PC-9 (cell line): Measurements from ENCODE around the gene OR7A17. TPM values are rescaled to one million over a fixed set of nuclear protein-coding genes. Genes with fewer than 3 reads are reported as not detected.

Source experiments
- BruUV-seq: library from RNA; stranded (reverse); fragments of 400-500 nt; replicated peaks from 2 replicates; lab custom pipeline; 2021; lab: Mats Ljungman, UMichigan
- CTCF ChIA-PET: fragments of 300-600 bp; sonication (Branson Sonifier 250); formaldehyde crosslinking; loops from one replicate; lab custom pipeline; 2022; ENCODE audit warnings: antibody characterized with exemption; lab: Charles Lee
- POLR2A ChIA-PET: fragments of 300-600 bp; sonication (Branson Sonifier 250); formaldehyde crosslinking; loops from one replicate; lab custom pipeline; 2022; ENCODE audit warnings: antibody characterized with exemption; ENCODE audit not compliant: unreplicated experiment; lab: Charles Lee
- DNase-seq, 2 experiments: peaks; one replicate each; pipeline versions ENCODE4 v3.0.0 to v3.0.0-alpha.2; 2015 to 2022; ENCODE audit warnings: mixed read lengths in 1 of 2
- H2AFZ ChIP-seq: fragments of 200-600 bp; sonication (generic); 2 replicates; pipeline ENCODE4 v1.8.1; 2017; ENCODE audit warnings: antibody characterized with exemption
- H3F3A ChIP-seq: fragments of 200-600 bp; sonication (generic); 2 replicates; pipeline ENCODE4 v1.8.1; 2017; ENCODE audit warnings: antibody characterized with exemption, mild to moderate bottlenecking, low read depth; ENCODE audit not compliant: insufficient read depth
- H3K27ac ChIP-seq: fragments of 200-600 bp; sonication (generic); 2 replicates; pipeline ENCODE4 v1.6.1; 2016; ENCODE audit warnings: mixed run types
- H3K27me3 ChIP-seq: fragments of 200-600 bp; sonication (generic); 2 replicates; pipeline ENCODE4 v1.6.1; 2016; ENCODE audit warnings: low read depth, mixed run types; ENCODE audit not compliant: insufficient read depth
- H3K36me3 ChIP-seq: fragments of 200-600 bp; sonication (generic); 2 replicates; pipeline ENCODE4 v1.6.1; 2016; ENCODE audit warnings: low read depth, mixed run types
- H3K4me1 ChIP-seq: fragments of 200-600 bp; sonication (generic); replicated peaks from 2 replicates; pipeline ENCODE4 v1.6.1; 2016; ENCODE audit warnings: mixed run types; ENCODE audit not compliant: insufficient read depth
- H3K4me2 ChIP-seq: fragments of 200-600 bp; sonication (generic); 2 replicates; pipeline ENCODE4 v1.6.1; 2017; ENCODE audit warnings: mixed run types
- H3K4me3 ChIP-seq: fragments of 200-600 bp; sonication (generic); 2 replicates; pipeline ENCODE4 v1.6.1; 2016; ENCODE audit warnings: mixed run types
- H3K79me2 ChIP-seq: fragments of 200-600 bp; sonication (generic); 2 replicates; pipeline ENCODE4 v1.6.1; 2017; ENCODE audit warnings: low read depth, mixed run types
- H3K9me2 ChIP-seq: fragments of 200-600 bp; sonication (generic); 2 replicates; pipeline ENCODE4 v1.8.1; 2017; ENCODE audit warnings: mild to moderate bottlenecking; ENCODE audit not compliant: insufficient read depth
- H3K9me3 ChIP-seq: fragments of 200-600 bp; sonication (generic); 2 replicates; pipeline ENCODE4 v1.8.1; 2016; ENCODE audit warnings: low read depth; ENCODE audit not compliant: insufficient read depth
- H4K20me1 ChIP-seq: fragments of 200-600 bp; sonication (generic); 2 replicates; pipeline ENCODE4 v1.8.1; 2017; ENCODE audit not compliant: insufficient read depth
- EZH2 ChIP-seq: fragments of 200-600 bp; sonication (generic); IDR thresholded peaks from 2 replicates; pipeline ENCODE4 v1.8.0; 2017; ENCODE audit warnings: antibody characterized with exemption, low read depth
- intact Hi-C: fragments of 100-400 bp; cut with micrococcal nuclease; formaldehyde crosslinking; loops from one replicate; pipeline ENCODE4 v1.10.0; 2022; ENCODE audit not compliant: unreplicated experiment
- total RNA-seq: library from RNA; stranded (reverse); gene quantifications from 2 replicates; pipeline ENCODE4 v1.2.3, GENCODE V29; 2021
- TF ChIP-seq, protein P1 (sequence below): fragments of 200-600 bp; sonication (generic); conservative IDR thresholded peaks from 2 replicates; pipeline ENCODE4 v1.6.1; 2017; ENCODE audit warnings: mixed run types, antibody characterized with exemption, mild to moderate bottlenecking, moderate library complexity

The OR7A17 gene
- total RNA-seq, 1 experiment from 2014 or later, result not detected

DNA sequence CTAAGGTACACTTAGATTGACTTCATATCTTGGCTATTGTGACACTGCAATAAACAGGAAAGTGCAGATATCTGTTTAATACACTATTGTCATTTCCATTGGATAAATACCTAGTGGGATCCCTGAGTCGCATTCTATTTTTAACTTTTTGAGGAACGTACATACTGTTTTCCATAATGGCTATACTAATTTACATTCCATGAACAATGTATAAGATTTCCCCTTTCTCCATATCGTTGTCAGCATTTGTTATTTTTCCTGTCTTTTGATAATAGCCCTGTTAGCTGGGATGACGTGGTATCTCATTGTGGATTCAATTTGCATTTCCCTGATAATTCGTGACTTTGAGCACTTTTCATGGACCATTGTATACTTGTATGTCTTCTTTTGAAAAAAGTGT, 17.4 kb downstream of the OR7A17 start:
- Histone ChIP-seq H3K27me3 (no peaks in the 10 kb centered on the region), H2AFZ (no peak overlapping the region), H3K4me2 (no peak overlapping the region), H3K4me3 (no peak overlapping the region), H3K9me2 (no peaks in the 10 kb centered on the region; the same call in 1 of the 2 replicates), H3K27ac (no peak overlapping the region), H3K36me3 (no peaks in the 10 kb centered on the region), H3K4me1 (peaks cover 6% of the 10 kb centered on the region; the same call in 1 of the 2 replicates), H3F3A (no peaks in the 10 kb centered on the region), H4K20me1 (no peaks in the 10 kb centered on the region), H3K9me3 (no peaks in the 10 kb centered on the region), H3K79me2 (no peaks in the 10 kb centered on the region)
- POLR2A ChIA-PET, result no interaction called here
- DNase-seq, result no peak
- CTCF ChIA-PET, result no interaction called here
- no TSS peak for BruUV-seq
- TF ChIP-seq EZH2, result no peak
- TF ChIP-seq, protein P1, sequence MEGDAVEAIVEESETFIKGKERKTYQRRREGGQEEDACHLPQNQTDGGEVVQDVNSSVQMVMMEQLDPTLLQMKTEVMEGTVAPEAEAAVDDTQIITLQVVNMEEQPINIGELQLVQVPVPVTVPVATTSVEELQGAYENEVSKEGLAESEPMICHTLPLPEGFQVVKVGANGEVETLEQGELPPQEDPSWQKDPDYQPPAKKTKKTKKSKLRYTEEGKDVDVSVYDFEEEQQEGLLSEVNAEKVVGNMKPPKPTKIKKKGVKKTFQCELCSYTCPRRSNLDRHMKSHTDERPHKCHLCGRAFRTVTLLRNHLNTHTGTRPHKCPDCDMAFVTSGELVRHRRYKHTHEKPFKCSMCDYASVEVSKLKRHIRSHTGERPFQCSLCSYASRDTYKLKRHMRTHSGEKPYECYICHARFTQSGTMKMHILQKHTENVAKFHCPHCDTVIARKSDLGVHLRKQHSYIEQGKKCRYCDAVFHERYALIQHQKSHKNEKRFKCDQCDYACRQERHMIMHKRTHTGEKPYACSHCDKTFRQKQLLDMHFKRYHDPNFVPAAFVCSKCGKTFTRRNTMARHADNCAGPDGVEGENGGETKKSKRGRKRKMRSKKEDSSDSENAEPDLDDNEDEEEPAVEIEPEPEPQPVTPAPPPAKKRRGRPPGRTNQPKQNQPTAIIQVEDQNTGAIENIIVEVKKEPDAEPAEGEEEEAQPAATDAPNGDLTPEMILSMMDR, result no peak
- intact Hi-C loops, result no loop called here

DNA sequence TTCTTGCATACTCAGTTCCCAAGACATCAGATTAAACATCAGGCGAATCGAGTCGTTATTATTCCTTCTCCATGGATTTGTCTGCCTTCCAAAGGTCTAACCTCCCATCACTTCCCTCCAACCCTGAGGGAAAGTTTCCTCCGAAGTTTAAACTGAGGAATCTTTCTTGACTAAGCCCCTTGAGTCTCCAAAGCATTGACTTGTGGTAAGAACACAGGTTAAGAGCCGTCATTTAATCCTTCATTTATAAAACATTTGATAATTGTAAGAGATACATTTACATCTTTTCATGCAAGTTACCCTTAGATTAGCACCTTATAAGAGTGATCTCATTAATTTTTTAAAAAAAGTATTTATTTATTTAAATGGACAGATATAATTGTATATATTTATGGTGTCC, 37.1 kb downstream of the OR7A17 start, which contains the start of gene OR7A10:
Gene OR7A10, minus strand, starts transcription at position 101 of the 400 bp plus-strand sequence. CDS start 7,045 bp downstream, outside the sequence.
- DNase-seq, result no peak
- no peaks in the 10 kb centered on the region for H4K20me1 ChIP-seq
- no peak within 1 kb of the TSS for H2AFZ ChIP-seq
- no TSS peak for BruUV-seq
- H3K36me3 ChIP-seq, result no peaks in the 10 kb centered on the region
- H3K27me3 ChIP-seq, result peaks cover 66% of the 10 kb centered on the region
- H3K79me2 ChIP-seq, result no peaks in the 10 kb centered on the region
- no peak for TF ChIP-seq EZH2
- TF ChIP-seq, protein P1, result no peak
- intact Hi-C loops, result no loop called here
- H3K27ac ChIP-seq, result no peak within 1 kb of the TSS
- ChIA-PET CTCF (no interaction called here), POLR2A (no interaction called here)
- no peaks in the 10 kb centered on the region for H3K9me3 ChIP-seq
- no peaks in the 10 kb centered on the region for H3K9me2 ChIP-seq
- no peaks in the 10 kb centered on the region for H3K4me1 ChIP-seq
- no peak within 1 kb of the TSS for H3K4me3 ChIP-seq
- no peak within 1 kb of the TSS for H3K4me2 ChIP-seq
- no peaks in the 10 kb centered on the region for H3F3A ChIP-seq

DNA sequence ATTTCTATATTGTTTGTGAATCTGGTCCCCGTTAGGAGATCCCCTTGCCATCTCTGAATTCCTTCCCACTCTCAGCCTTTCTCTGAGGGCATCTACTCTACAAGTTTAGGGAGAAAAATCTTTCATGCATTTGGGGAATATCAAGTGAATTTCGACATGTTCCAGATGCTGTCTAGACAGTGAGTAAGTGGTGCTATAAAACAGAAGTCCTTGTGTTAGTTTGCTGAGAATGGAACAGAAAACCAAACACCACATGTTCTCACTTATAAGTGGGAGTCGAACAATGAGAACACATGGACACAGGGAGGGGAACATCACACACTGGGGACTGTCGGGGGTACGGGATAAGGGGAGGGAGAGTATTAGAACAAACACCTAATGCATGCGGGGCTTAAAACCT, 42.4 kb downstream of the OR7A17 start:
- Histone ChIP-seq H4K20me1 (no peaks in the 10 kb centered on the region), H3K4me2 (no peak overlapping the region), H3K27ac (no peak overlapping the region), H3K79me2 (no peaks in the 10 kb centered on the region), H3K9me2 (no peaks in the 10 kb centered on the region), H3K36me3 (no peaks in the 10 kb centered on the region), H3F3A (no peaks in the 10 kb centered on the region), H3K4me3 (no peak overlapping the region), H3K27me3 (peaks cover 45% of the 10 kb centered on the region), H3K9me3 (no peaks in the 10 kb centered on the region; the same call in 1 of the 2 replicates), H3K4me1 (no peaks in the 10 kb centered on the region), H2AFZ (no peak overlapping the region)
- no peak for DNase-seq
- TF ChIP-seq, protein P1, result no peak
- TF ChIP-seq EZH2, result no peak
- intact Hi-C loops, result no loop called here
- no TSS peak for BruUV-seq
- ChIA-PET POLR2A (no interaction called here), CTCF (no interaction called here)
